H9 (cell line): ENCODE results near the gene DDX4. TPM values are rescaled to one million over a fixed set of nuclear protein-coding genes. Genes with fewer than 3 reads are reported as not detected.

Experiments used
- DNase-seq: peaks from one replicate; pipeline ENCODE4 v3.0.0-alpha.2; 2017
- H2AFZ ChIP-seq: one replicate; pipeline ENCODE4 v1.6.1; 2013; ENCODE audit warnings: mild to moderate bottlenecking, low read length, control low read depth, moderate library complexity
- H2AK5ac ChIP-seq: 2 replicates; pipeline ENCODE4 v1.6.1; 2013; ENCODE audit warnings: low read length, control low read depth, mixed read lengths; ENCODE audit not compliant: insufficient read length
- H2BK120ac ChIP-seq: one replicate; pipeline ENCODE4 v1.6.1; 2013; ENCODE audit warnings: low read depth, mild to moderate bottlenecking, low read length, control low read depth, inconsistent platforms; ENCODE audit not compliant: poor library complexity, severe bottlenecking
- H2BK12ac ChIP-seq: 2 replicates; pipeline ENCODE4 v1.6.1; 2013; ENCODE audit warnings: low read length, control low read depth, mixed read lengths, low read depth; ENCODE audit not compliant: insufficient read length
- H2BK15ac ChIP-seq: 2 replicates; pipeline ENCODE4 v1.6.1; 2013; ENCODE audit warnings: low read depth, low read length, control low read depth
- H2BK20ac ChIP-seq: one replicate; pipeline ENCODE4 v1.6.1; 2013; ENCODE audit warnings: low read depth, mild to moderate bottlenecking, low read length, control low read depth, inconsistent platforms; ENCODE audit not compliant: poor library complexity, severe bottlenecking
- H2BK5ac ChIP-seq: 2 replicates; pipeline ENCODE4 v1.6.1; 2013; ENCODE audit warnings: low read length, control low read depth, mixed read lengths; ENCODE audit not compliant: insufficient read length
- H3K14ac ChIP-seq: 2 replicates; pipeline ENCODE4 v1.6.1; 2013; ENCODE audit warnings: low read length, control low read depth; ENCODE audit not compliant: insufficient read depth
- H3K18ac ChIP-seq: 2 replicates; pipeline ENCODE4 v1.6.1; 2013; ENCODE audit warnings: low read depth, mild to moderate bottlenecking, mixed read lengths, low read length, control low read depth; ENCODE audit not compliant: insufficient read length
- H3K23ac ChIP-seq: 2 replicates; pipeline ENCODE4 v1.6.1; 2013; ENCODE audit warnings: low read length, control low read depth, mixed read lengths, low read depth; ENCODE audit not compliant: insufficient read length
- H3K23me2 ChIP-seq: 2 replicates; pipeline ENCODE4 v1.6.1; 2013; ENCODE audit warnings: low read depth, mild to moderate bottlenecking, mixed read lengths, low read length, control low read depth; ENCODE audit not compliant: insufficient read length, poor library complexity, severe bottlenecking
- H3K27ac ChIP-seq: 2 replicates; pipeline ENCODE4 v1.5.1; 2013; ENCODE audit warnings: low read length, control low read depth, mixed read lengths, low read depth; ENCODE audit not compliant: insufficient read length
- H3K27me3 ChIP-seq: 2 replicates; pipeline ENCODE4 v1.6.1; 2013; ENCODE audit warnings: low read length, control low read depth, inconsistent platforms; ENCODE audit not compliant: insufficient read depth
- H3K4ac ChIP-seq: 2 replicates; pipeline ENCODE4 v1.6.1; 2013; ENCODE audit warnings: low read depth, mild to moderate bottlenecking, control low read depth, inconsistent platforms, low read length, moderate library complexity
- H3K4me1 ChIP-seq: 2 replicates; pipeline ENCODE4 v1.6.1; 2013; ENCODE audit warnings: low read length, control low read depth, inconsistent platforms; ENCODE audit not compliant: insufficient read depth
- H3K4me2 ChIP-seq: 2 replicates; pipeline ENCODE4 v1.6.1; 2013; ENCODE audit warnings: low read length, control low read depth, mixed read lengths; ENCODE audit not compliant: insufficient read length, insufficient read depth
- H3K56ac ChIP-seq: 2 replicates; pipeline ENCODE4 v1.6.1; 2013; ENCODE audit warnings: low read depth, mild to moderate bottlenecking, mixed read lengths, low read length, control low read depth; ENCODE audit not compliant: insufficient read length
- H3K79me1 ChIP-seq: 2 replicates; pipeline ENCODE4 v1.6.1; 2013; ENCODE audit warnings: low read depth, mild to moderate bottlenecking, moderate library complexity, low read length, control low read depth, inconsistent platforms; ENCODE audit not compliant: insufficient read depth, poor library complexity, severe bottlenecking
- H3K79me2 ChIP-seq: 2 replicates; pipeline ENCODE4 v1.6.1; 2013; ENCODE audit warnings: low read length, control low read depth, inconsistent platforms; ENCODE audit not compliant: insufficient read depth
- H3K9ac ChIP-seq: 2 replicates; pipeline ENCODE4 v1.6.1; 2013; ENCODE audit warnings: low read length, control low read depth, mixed read lengths; ENCODE audit not compliant: insufficient read length; ENCODE audit errors: extremely low read depth
- H3K9me3 ChIP-seq: one replicate; pipeline ENCODE4 v1.6.1; 2013; ENCODE audit warnings: low read depth, low read length, inconsistent platforms; ENCODE audit not compliant: control insufficient read depth
- H3T11ph ChIP-seq: one replicate; pipeline ENCODE4 v1.6.1; 2013; ENCODE audit warnings: mild to moderate bottlenecking, low read length, control low read depth, inconsistent platforms
- H4K20me1 ChIP-seq: one replicate; pipeline ENCODE4 v1.6.1; 2013; ENCODE audit not compliant: control insufficient read depth, insufficient read length, insufficient read depth
- H4K5ac ChIP-seq: 2 replicates; pipeline ENCODE4 v1.6.1; 2013; ENCODE audit warnings: low read depth, mild to moderate bottlenecking, mixed read lengths, low read length, control low read depth; ENCODE audit not compliant: insufficient read length
- H4K8ac ChIP-seq: replicated peaks from 2 replicates; pipeline ENCODE4 v1.6.1; 2013; ENCODE audit warnings: low read length, control low read depth, mixed read lengths, low read depth; ENCODE audit not compliant: insufficient read length
- H4K91ac ChIP-seq: 2 replicates; pipeline ENCODE4 v1.6.1; 2013; ENCODE audit warnings: low read depth, mild to moderate bottlenecking, moderate library complexity, mixed read lengths, low read length, control low read depth; ENCODE audit not compliant: insufficient read length
- H3K27ac Mint-ChIP-seq, 3 experiments: 2 replicates in 2 of 3; 3 replicates in 1 of 3; pipeline ENCODE4 v1.8.0; 2020 to 2021; ENCODE audit warnings: mixed read lengths in 3 of 3, mild to moderate bottlenecking in 1 of 3, moderate library complexity in 1 of 3
- H3K27me3 Mint-ChIP-seq: 2 replicates; pipeline ENCODE4 v1.8.0; 2021; ENCODE audit warnings: low read depth, mild to moderate bottlenecking, moderate library complexity, mixed read lengths
- H3K36me3 Mint-ChIP-seq, 3 experiments: 2 replicates in 2 of 3; 3 replicates in 1 of 3; pipeline ENCODE4 v1.8.0; 2020 to 2021; ENCODE audit warnings: low read depth in 3 of 3, mixed read lengths in 3 of 3; ENCODE audit not compliant: insufficient read depth in 1 of 3
- H3K4me1 Mint-ChIP-seq, 2 experiments: 2 replicates each; pipeline ENCODE4 v1.8.0; 2020; ENCODE audit warnings: mixed read lengths in 2 of 2
- H3K4me3 Mint-ChIP-seq, 2 experiments: 2 replicates in 1 of 2; 3 replicates in 1 of 2; pipeline ENCODE4 v1.8.0; 2020 to 2021; ENCODE audit warnings: mild to moderate bottlenecking in 2 of 2, mixed read lengths in 2 of 2, moderate library complexity in 1 of 2
- H3K9me3 Mint-ChIP-seq, 2 experiments: 2 replicates in 1 of 2; 3 replicates in 1 of 2; pipeline ENCODE4 v1.8.0; 2020; ENCODE audit warnings: mild to moderate bottlenecking in 2 of 2, mixed read lengths in 2 of 2, moderate library complexity in 1 of 2
- WGBS: extraction: QIAGEN DNeasy Blood & Tissue Kit; methylation state at CpG from one replicate; pipeline ENCODE4 v1.1.7; 2013; ENCODE audit warnings: missing lambda C conversion rate, low lambda C conversion rate, mixed read lengths; ENCODE audit not compliant: insufficient read length; ENCODE audit errors: extremely low coverage; 5-methylcytosine and 5-hydroxymethylcytosine counted together
- total RNA-seq: library from RNA; stranded (reverse); gene quantifications from 2 replicates; pipeline ENCODE4 v1.2.1, GENCODE V29; 2021
- TF ChIP-seq, protein P1 (sequence below): fragments of 200-600 bp; sonication (generic); conservative IDR thresholded peaks from 3 replicates; pipeline ENCODE4 v1.8.0; 2021; ENCODE audit warnings: antibody characterized with exemption, mild to moderate bottlenecking

DDX4 gene
- total RNA-seq, 1 experiment from 2014 or later = not detected

DNA sequence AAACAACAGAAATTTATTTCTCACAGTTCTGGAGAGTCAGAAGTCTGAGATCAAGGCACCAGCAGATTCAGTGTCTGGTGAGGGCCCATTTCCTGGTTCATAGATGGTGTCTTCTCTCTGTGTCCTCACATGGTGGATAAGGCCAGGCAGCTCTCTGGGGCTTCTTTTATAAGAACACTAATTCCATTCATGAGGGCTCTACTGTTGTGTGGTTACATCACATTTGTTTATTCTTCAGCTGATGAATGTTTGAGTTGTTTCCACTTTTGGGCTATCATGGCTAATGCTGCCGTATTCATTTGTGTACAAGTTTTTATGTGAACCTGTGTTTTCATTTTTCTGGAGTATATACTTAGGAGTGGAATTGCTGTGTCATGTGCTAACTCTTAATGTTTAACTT lies 35.2 kb downstream of the DDX4 start:
- no peaks in the 10 kb centered on the region; the same call in 1 of the 2 replicates for H3K4me1 ChIP-seq
- H3K9me3 ChIP-seq = no peaks in the 10 kb centered on the region
- no peak overlapping the region for H3K23ac ChIP-seq
- no CpG with 5 or more reads among the region's 1 CpG for WGBS
- TF ChIP-seq, protein P1, sequence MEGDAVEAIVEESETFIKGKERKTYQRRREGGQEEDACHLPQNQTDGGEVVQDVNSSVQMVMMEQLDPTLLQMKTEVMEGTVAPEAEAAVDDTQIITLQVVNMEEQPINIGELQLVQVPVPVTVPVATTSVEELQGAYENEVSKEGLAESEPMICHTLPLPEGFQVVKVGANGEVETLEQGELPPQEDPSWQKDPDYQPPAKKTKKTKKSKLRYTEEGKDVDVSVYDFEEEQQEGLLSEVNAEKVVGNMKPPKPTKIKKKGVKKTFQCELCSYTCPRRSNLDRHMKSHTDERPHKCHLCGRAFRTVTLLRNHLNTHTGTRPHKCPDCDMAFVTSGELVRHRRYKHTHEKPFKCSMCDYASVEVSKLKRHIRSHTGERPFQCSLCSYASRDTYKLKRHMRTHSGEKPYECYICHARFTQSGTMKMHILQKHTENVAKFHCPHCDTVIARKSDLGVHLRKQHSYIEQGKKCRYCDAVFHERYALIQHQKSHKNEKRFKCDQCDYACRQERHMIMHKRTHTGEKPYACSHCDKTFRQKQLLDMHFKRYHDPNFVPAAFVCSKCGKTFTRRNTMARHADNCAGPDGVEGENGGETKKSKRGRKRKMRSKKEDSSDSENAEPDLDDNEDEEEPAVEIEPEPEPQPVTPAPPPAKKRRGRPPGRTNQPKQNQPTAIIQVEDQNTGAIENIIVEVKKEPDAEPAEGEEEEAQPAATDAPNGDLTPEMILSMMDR = no peak
- no peak overlapping the region for H2AFZ ChIP-seq
- H3K36me3 Mint-ChIP-seq = peaks cover 0 to 3% (median 0%) of the 10 kb centered on the region in 3 experiments; a peak in 1 of 7 replicates
- no peak overlapping the region for H3K4me3 Mint-ChIP-seq
- no peaks in the 10 kb centered on the region for H3K27me3 Mint-ChIP-seq
- no peak overlapping the region for H4K8ac ChIP-seq
- no peak overlapping the region for H3K4ac ChIP-seq
- no peak overlapping the region for H3T11ph ChIP-seq
- no peaks in the 10 kb centered on the region for H3K23me2 ChIP-seq
- H4K91ac ChIP-seq = no peak overlapping the region
- no peak overlapping the region for H2AK5ac ChIP-seq
- H3K9ac ChIP-seq = no peak overlapping the region
- no peak overlapping the region for H4K5ac ChIP-seq
- no peak overlapping the region for H3K18ac ChIP-seq
- no peak overlapping the region for H2BK12ac ChIP-seq
- H4K20me1 ChIP-seq = no peaks in the 10 kb centered on the region
- no peaks in the 10 kb centered on the region for H3K27me3 ChIP-seq
- no peaks in the 10 kb centered on the region for H3K79me1 ChIP-seq
- no peak overlapping the region for H2BK5ac ChIP-seq
- no peaks in the 10 kb centered on the region; a peak in 3 of 5 replicates for H3K9me3 Mint-ChIP-seq
- no peak overlapping the region for H3K4me2 ChIP-seq
- no peak overlapping the region; a peak in 1 of 7 replicates for H3K27ac Mint-ChIP-seq
- H2BK15ac ChIP-seq = no peak overlapping the region
- H3K56ac ChIP-seq = no peak overlapping the region
- no peak overlapping the region for H2BK120ac ChIP-seq
- DNase-seq = no peak
- H3K27ac ChIP-seq = no peak overlapping the region
- peaks cover 30 to 32% of the 10 kb centered on the region in 2 experiments for H3K4me1 Mint-ChIP-seq
- H3K79me2 ChIP-seq = no peaks in the 10 kb centered on the region
- H3K14ac ChIP-seq = no peak overlapping the region
- no peak overlapping the region for H2BK20ac ChIP-seq
